Stimulated activated CD8-positive, alpha-beta memory T cell treated with anti-CD3 and anti-CD28 coated beads, Interleukin-15, amount 100 ng/mL, for 1 hour (primary cell): Measurements from ENCODE around the gene PID1.

Experiments
- DNase-seq: peaks from one replicate; pipeline ENCODE4 v3.0.0-alpha.2; 2020; ENCODE audit warnings: low read depth

The PID1 gene

GRCh38 chr2:229164545-229165249 is 106.4 kb downstream of the PID1 start:
- no peak for DNase-seq

DNA sequence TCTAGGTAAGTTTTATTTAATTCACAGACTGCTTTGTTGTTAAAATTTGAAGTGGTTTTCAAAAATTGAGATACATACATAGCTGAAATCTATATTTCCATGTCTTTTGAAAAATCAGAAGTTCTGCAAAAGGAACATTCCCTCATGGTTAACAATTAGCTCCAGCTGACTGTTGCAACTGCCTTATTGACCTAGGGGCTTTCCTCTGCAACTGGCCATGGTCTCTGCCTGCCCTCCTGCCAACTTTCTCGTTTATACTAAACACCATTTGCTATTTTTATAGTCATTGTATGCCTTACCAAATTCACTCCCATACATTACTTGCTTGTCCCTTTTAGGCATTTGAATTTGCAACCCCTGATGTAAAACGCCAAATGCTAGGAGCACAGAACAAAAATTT is 107.2 kb downstream of the PID1 start:
- no peak for DNase-seq

DNA sequence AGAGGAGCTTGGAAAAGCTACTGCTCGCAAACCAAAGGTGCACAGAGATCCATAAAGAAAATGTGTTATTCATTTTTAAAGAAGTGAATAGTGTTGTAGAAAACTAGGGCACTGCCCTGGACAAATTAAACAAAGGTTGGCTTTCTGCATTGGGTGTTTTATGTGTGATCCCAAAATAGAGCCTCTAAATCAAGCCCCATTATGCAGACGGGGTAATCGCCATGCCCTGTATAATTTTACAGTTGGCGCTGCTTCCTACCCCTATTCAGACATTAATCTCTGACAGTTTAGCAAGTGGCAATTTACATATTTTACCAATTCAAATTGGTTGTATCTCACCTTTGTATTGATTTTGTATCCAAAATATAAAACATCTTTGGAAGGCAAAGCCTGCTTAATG is 109.1 kb downstream of the PID1 start:
- no peak for DNase-seq

DNA sequence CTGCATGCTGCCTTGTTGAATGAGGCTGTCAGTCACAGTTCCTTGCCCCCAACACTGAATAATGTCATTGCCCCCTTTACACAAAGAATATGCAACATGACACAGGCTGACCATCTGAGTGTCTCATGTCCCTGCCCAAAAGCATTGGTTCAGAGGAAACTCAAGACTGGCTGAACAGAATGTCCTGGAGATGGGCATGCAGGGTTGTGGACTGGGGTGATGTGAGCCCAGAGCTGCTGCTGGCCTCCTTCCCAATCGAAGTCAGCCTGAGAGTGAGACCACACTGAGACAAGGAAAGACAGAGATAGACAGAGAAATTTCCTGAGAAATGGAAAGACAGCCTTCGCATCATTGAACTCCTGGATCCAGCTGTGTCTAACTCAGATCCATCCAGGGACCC is 110.1 kb downstream of the PID1 start:
- no peak for DNase-seq

DNA sequence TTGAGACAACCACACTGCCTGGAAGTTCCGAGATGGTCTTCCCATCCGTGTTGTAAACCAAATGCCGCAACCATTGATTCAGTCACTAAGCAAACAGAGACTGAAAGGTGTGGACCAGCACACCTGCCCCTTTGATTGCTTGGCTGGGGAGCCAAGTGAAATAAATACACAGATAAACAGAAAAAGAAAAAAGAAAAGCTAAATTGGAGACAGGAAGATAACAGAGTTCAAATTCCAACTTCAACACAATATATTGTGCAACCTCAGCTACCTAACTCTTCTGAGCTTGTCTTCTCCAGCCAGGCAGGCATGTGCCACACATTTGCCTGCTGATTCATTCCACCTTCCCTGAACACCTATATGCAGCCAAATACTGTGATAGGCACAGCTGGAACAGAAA is 110.9 kb downstream of the PID1 start:
- DNase-seq, result no peak

- no peak for DNase-seq
Observed at GRCh38 chr2:229159405-229159804, 111.7 kb downstream of the PID1 start.

DNA sequence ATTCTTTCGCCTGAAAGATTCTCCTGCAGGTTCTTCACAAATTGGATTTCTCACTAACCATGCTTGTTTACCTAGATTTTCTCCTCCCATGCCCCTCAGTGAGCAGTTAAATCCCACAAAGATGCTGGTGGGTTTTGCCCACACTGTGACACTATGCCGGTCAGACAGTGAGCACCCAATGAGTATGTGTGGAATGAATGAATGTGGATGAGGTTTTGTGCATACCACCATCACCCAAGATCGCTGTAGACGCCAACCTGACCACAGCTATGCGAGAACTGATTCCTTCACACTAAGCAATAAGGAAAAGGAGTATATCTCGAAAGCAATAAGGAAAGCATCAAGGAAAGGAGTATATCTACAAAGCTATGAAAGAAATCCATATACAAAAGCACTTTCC is 116.7 kb downstream of the PID1 start:
- no peak for DNase-seq

DNA sequence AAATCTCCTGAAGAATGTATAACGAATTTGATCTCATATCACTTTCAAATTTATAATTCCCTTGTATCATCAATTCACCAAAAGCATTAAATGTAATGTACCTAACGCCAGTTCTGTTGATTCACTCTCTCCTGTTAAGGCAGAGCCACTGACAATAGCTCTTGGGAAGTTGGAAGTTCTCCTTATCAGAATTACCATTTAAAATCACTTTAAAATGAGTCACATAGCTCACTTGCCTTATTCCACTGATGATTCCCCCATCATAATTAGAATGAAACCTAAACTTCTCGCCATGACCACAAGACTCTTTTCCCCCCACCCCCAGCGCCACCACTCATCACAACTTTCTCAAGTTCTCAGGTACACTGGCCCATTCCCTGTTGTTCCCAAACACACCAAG is 117.1 kb downstream of the PID1 start:
- DNase-seq, result no peak

- no peak for DNase-seq
Observed at GRCh38 chr2:229153267-229153666, 117.8 kb downstream of the PID1 start.

GRCh38 chr2:229152674-229153073 is 118.4 kb downstream of the PID1 start:
- DNase-seq, result no peak

- DNase-seq, result no peak
Observed at GRCh38 chr2:229150317-229150716, 120.8 kb downstream of the PID1 start.

DNA sequence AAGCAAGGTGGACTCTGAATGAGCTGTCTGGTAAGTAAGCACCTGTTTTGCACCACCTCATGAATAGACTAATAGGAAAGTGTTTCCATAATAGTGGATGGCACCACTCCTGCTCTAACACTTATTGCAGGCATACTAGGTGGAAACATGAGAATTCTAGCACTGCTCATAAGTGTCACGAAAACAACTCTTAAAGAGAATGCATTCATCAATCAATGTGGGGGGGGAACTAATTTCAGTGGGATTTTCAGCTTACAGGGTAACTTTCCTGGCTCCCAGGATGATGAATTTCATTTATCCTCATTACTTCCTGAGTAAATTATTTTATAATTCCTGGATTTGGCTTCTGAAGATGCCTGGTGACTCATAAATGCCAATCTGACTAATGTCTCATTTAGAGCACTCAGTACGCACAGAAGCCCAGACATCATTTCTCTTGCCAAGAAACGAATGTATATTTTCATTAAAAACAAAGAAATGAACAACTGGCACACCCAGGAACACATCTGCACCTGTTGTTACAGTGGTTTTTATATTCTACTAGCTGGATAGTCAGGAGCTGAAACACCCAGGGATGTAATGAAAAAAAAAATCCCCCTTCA is 129.6 kb downstream of the PID1 start:
- DNase-seq, result no peak

DNA sequence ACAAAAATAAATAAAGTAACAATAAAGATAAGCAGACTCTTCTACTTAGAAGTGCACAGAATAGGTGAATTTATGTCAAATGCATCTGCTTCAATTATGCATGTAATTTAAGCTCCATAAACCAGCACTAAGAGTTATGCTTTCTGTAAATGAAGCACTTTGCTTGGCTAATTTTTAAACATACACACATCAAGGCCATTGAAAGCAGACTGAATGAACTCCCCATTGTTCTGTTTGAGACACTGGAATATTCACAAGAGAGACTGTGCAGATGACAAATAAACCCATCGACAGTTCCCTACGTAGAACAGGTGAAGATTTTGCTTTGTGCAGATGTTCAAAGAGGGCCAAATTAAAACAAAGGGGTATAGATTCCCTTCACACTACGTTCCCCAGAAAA is 133.4 kb downstream of the PID1 start:
- DNase-seq, result no peak

DNA sequence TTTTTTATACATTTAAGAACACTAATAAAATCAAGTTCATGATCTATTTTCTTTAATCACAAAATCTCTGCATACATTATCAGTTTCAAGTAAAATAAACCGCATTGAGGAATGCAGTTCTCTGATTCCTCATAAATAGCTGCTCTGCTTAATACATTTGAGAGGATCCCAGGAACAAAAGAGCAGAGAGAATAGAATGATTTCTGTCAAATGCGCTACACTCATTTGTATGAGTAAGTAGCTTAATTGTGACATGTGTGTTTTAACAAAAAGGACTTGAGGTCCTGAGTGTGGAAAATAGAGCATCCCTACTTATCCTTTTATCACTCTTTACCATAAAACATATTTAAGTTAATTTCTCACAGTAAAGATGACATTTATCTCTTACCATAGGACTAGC is 134.0 kb downstream of the PID1 start:
- DNase-seq, result no peak

- DNase-seq, result no peak
Observed at GRCh38 chr2:229133155-229133772, 137.8 kb downstream of the PID1 start.

DNA sequence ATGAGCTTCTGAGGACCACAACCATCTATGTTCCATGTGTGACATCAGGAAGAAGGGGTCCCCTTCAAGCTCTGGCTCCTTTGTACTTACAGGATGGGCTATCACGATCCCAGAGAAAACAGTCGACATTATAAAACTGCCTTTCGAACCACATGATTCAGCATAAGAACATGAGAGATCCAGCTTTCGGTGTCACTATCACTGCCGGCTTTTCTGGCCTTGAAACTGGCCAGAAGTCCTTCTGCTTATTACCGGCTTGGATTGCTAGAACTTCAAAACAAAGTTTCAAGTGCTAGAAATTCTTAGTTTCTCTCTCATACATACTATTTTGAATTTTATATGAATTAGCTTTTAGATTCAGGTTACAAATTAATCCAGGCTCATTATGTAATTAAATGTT is 138.9 kb downstream of the PID1 start:
- DNase-seq, result no peak

GRCh38 chr2:229130522-229130921 is 140.6 kb downstream of the PID1 start:
- no peak for DNase-seq

DNA sequence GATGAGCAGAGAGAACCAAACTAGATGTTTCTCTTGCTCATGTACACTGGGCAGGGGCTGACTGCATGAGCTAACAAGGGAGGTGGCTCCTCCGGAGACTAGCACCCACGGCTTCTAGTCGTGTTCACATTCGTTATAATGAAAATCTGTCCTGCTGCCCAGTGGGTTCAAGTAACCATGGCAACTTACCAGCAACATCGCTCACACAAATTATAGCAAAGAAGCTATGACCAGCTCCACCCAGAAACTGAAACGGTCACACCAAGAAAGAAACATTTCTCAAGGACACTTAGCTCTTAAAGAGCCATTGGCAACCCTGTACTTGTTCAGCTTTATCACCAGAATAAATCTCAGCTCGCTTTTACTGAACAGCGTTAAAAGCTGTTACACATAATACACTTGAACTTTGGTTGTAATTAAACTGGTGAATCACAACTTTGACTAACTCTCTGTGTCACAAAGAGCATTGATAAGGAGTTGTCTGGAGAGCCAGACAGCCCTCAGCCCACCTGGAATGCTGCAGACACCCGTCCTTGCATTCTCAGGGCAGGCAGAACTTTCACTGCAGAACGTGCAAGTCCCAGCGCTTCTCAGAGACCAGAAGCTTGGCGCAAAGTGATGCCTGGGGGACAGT is 141.2 kb downstream of the PID1 start:
- no peak for DNase-seq

DNA sequence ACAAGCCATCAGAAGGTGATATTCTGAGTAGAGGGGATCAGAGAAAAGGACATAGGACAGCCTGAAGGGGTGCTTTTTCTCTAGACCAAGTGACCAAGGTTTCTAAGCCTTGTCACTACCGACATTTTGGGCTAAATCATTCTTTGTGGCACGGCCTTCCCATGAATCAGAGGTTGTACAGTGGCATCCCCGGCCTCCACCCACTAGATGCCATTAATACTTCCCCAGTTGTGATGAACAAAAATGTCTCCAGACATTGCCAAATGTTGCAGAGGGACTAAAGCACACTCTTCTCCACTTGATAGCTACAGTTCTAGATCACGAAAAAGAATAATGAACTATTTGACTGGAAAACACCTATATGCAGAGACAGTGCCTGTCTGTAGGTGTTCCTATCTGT is 143.6 kb downstream of the PID1 start:
- no peak for DNase-seq

DNA sequence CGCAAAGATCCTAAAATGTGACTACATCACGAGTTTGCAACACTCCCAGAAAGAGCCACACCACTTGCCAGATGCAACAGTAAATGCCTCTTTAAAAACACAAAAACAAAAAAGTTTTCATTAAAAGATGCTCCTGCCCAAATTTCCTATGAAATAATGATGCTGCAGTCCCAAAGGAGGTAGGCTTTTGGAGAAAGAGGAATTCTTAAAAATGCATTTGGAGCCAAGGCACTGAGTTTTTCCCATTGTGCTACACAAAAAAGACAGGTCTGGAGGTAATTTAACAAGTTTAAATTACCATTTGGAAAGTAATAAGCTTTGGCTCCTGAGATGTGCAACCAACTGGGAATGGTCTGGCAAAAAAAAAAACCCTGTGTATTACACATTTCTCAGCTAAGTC is 145.0 kb downstream of the PID1 start:
- no peak for DNase-seq

GRCh38 chr2:229124136-229124535 is 147.0 kb downstream of the PID1 start:
- no peak for DNase-seq

GRCh38 chr2:229118927-229119326 is 152.2 kb downstream of the PID1 start:
- no peak for DNase-seq

GRCh38 chr2:229118336-229118735 is 152.8 kb downstream of the PID1 start:
- DNase-seq, result no peak
